ENCODE measurements around the gene NDFIP2.

Gene NDFIP2

DNA sequence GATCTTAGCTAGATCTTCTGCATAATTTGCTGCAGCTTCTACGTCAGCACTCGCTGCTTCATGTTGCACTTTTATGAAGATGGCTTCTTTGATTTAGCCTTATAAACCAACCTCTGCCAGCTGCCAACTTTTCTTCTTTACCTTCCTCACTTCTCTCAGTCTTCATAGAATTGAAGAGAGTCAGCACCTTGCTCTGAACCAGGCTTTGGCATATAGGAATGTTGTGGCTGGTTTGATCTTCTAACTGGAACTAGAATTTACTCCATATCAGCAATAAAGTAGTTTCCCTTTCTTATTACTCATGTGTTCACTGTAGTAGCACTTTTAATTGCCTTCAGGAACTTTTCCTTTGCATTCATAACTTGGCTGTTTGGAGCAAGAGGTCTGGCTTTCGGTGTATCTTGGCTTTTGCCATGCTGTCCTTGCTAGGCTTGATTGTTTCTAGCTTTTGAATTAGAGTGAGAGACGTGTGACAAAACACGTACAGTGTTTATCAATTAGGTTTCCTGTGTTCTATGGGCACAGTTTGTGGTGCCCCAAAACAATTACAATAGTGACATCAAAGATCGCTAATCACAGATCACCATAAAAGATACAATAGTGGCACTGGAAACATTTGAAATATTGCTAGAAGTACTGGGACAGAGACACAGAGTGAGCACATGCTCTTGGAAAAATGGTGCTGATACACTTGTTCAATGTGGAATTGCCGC lies 50.7 kb downstream of the NDFIP2 start:
- H3K4me3 ChIP-seq (replicated peaks; ENCODE audit: low read depth, low read length) = no peak overlapping the region
- no peak for TF ChIP-seq CTCF (IDR thresholded peaks at IDR 0.05; ENCODE audit: insufficient read depth, low read length, poor library complexity, severe bottlenecking)
- no peak for DNase-seq (ENCODE audit: extremely low read depth, insufficient read length)
- no peaks in the 10 kb centered on the region for H3K27me3 ChIP-seq (replicated peaks; ENCODE audit: control insufficient read depth, insufficient read depth, low read length)
- peaks cover 3% of the 10 kb centered on the region; the same call in 1 of the 2 replicates for H3K36me3 ChIP-seq (ENCODE audit: control insufficient read depth, insufficient read depth, low read length)

GRCh38 chr13:79532576-79532975 lies 51.6 kb downstream of the NDFIP2 start:
- Histone ChIP-seq H3K4me3 (replicated peaks; ENCODE audit: low read depth, low read length) (no peak overlapping the region), H3K27me3 (replicated peaks; ENCODE audit: control insufficient read depth, insufficient read depth, low read length) (no peaks in the 10 kb centered on the region), H3K36me3 (ENCODE audit: control insufficient read depth, insufficient read depth, low read length) (peaks cover 3% of the 10 kb centered on the region; the same call in 1 of the 2 replicates)
- DNase-seq (ENCODE audit: extremely low read depth, insufficient read length) = no peak
- no peak for TF ChIP-seq CTCF (IDR thresholded peaks at IDR 0.05; ENCODE audit: insufficient read depth, low read length, poor library complexity, severe bottlenecking)

DNA sequence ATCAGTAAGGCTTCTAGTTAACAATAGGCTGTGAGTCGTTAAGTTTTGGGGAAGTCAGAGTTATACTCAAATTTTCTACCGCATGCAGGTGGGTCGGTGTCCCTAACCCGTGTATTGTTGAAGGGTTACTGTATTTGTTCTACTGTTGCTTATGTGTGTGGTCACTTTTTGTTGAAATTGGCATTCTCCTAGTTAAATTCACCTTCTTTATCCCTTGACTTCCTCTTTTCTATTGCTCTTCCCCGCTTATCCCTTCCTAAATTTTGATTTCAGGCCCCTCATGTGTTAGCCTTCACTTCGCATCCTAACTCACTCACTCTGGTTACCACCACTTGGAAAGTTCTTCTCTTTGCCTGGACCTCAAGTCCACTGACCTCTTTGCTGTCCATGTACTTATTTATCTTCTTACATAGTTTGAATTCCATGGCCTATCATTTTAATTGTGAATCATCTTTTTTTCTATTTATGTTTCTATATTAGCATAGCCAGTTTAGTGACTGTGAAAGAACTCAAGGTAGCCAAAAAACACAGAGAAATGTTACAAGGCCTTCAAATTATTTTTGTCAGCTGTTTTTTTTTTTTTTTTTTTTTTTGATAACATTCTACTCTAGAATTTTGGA lies 52.9 kb downstream of the NDFIP2 start:
- Histone ChIP-seq H3K4me3 (replicated peaks; ENCODE audit: low read depth, low read length) (no peak overlapping the region), H3K27me3 (replicated peaks; ENCODE audit: control insufficient read depth, insufficient read depth, low read length) (no peaks in the 10 kb centered on the region), H3K36me3 (ENCODE audit: control insufficient read depth, insufficient read depth, low read length) (peaks cover 3% of the 10 kb centered on the region; the same call in 1 of the 2 replicates)
- no peak for TF ChIP-seq CTCF (IDR thresholded peaks at IDR 0.05; ENCODE audit: insufficient read depth, low read length, poor library complexity, severe bottlenecking)
- DNase-seq (ENCODE audit: extremely low read depth, insufficient read length) = no peak

DNA sequence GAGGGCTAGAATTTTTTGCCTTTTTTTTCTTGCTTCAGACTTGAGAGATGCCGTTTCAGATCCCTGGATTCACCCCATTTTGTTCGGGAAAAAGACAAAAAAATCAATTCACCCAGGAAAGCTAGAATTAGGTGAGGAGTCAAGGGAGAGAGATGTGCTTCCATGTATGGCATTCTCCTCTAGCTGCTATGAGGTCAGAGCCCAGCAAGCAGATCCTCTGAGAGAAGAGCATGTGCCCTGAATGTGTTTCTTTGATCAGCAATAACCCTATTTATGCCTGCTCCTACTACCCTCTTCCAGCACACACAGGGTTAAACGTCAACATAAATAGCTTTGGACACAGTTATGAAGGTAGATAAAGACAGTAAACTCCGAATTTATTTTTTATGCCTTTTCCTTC lies 53.6 kb downstream of the NDFIP2 start:
- TF ChIP-seq CTCF (IDR thresholded peaks at IDR 0.05; ENCODE audit: insufficient read depth, low read length, poor library complexity, severe bottlenecking) = no peak
- Histone ChIP-seq H3K4me3 (replicated peaks; ENCODE audit: low read depth, low read length) (no peak overlapping the region), H3K27me3 (replicated peaks; ENCODE audit: control insufficient read depth, insufficient read depth, low read length) (no peaks in the 10 kb centered on the region), H3K36me3 (ENCODE audit: control insufficient read depth, insufficient read depth, low read length) (peaks cover 3% of the 10 kb centered on the region; the same call in 1 of the 2 replicates)
- no peak for DNase-seq (ENCODE audit: extremely low read depth, insufficient read length)

GRCh38 chr13:79538757-79539156 lies 57.8 kb downstream of the NDFIP2 start:
- Histone ChIP-seq H3K36me3 (ENCODE audit: control insufficient read depth, insufficient read depth, low read length) (peaks cover 3% of the 10 kb centered on the region; the same call in 1 of the 2 replicates), H3K4me3 (replicated peaks; ENCODE audit: low read depth, low read length) (no peak overlapping the region), H3K27me3 (replicated peaks; ENCODE audit: control insufficient read depth, insufficient read depth, low read length) (no peaks in the 10 kb centered on the region)
- no peak for TF ChIP-seq CTCF (IDR thresholded peaks at IDR 0.05; ENCODE audit: insufficient read depth, low read length, poor library complexity, severe bottlenecking)
- DNase-seq (ENCODE audit: extremely low read depth, insufficient read length) = no peak

All from GM06990 (cell line).